Epithelial cell of esophagus (primary cell): Measurements from ENCODE around the gene MZT2B.
"Not testable (repeated sequence)": the region's sequence is repeated elsewhere in the genome, so short reads cannot be mapped to it uniquely, and the experiment has no call there.

Experiments used
- DNase-seq: peaks from one replicate; pipeline ENCODE4 v3.0.0; 2010; ENCODE audit warnings: low read depth
- H3K4me3 ChIP-seq: 2 replicates; pipeline ENCODE4 v1.5.1; 2011; ENCODE audit warnings: mild to moderate bottlenecking, low read length, control low read depth
- TF ChIP-seq, protein P1 (sequence below): IDR thresholded peaks from 2 replicates; pipeline ENCODE4 v1.5.1; 2011; ENCODE audit warnings: low read depth, mild to moderate bottlenecking, low read length, control low read depth, inconsistent platforms; ENCODE audit not compliant: insufficient read depth; ENCODE audit errors: missing control alignments

MZT2B gene

DNA sequence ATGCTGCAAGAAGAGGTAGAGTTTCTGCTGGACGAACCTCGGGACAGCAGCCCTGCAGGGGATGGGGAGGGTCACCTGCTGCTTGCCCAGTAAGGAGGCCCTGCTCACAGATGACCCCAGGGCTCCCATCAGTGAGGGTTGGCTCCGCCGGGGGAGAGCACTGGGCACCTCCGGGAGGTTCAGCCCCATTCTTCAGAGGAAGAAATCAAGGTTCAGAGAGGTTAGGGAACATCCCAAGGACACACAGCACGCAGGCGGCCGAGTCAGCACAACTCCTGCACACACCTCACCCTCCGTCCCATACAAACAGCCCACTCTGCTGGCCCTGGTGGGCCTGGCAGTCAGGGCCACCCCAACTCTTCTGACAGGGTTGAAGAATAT, 25.4 kb upstream of the MZT2B start:
- TF ChIP-seq, protein P1, sequence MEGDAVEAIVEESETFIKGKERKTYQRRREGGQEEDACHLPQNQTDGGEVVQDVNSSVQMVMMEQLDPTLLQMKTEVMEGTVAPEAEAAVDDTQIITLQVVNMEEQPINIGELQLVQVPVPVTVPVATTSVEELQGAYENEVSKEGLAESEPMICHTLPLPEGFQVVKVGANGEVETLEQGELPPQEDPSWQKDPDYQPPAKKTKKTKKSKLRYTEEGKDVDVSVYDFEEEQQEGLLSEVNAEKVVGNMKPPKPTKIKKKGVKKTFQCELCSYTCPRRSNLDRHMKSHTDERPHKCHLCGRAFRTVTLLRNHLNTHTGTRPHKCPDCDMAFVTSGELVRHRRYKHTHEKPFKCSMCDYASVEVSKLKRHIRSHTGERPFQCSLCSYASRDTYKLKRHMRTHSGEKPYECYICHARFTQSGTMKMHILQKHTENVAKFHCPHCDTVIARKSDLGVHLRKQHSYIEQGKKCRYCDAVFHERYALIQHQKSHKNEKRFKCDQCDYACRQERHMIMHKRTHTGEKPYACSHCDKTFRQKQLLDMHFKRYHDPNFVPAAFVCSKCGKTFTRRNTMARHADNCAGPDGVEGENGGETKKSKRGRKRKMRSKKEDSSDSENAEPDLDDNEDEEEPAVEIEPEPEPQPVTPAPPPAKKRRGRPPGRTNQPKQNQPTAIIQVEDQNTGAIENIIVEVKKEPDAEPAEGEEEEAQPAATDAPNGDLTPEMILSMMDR = no peak
- H3K4me3 ChIP-seq = no peak overlapping the region
- DNase-seq = no peak

DNA sequence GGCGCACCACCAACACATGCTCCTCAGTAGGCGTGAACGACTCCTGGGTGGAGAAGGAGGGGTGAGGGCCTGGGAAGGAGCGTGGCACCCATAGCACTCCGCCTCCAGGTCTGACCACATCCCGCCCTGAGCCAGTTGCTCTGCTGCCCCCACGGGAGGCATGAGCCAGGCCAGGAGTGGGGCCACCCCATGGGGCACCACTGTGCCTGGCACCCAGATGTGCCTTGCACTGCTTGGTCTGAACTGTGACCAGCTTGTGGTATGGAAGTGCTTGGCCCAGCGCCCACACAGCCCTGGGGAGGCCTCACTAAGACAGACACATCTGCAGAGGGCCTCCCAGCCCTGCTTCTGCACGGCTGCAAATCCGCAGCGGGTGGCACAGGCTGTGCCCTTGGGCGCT, 24.7 kb upstream of the MZT2B start:
- not testable (repeated sequence) for DNase-seq

DNA sequence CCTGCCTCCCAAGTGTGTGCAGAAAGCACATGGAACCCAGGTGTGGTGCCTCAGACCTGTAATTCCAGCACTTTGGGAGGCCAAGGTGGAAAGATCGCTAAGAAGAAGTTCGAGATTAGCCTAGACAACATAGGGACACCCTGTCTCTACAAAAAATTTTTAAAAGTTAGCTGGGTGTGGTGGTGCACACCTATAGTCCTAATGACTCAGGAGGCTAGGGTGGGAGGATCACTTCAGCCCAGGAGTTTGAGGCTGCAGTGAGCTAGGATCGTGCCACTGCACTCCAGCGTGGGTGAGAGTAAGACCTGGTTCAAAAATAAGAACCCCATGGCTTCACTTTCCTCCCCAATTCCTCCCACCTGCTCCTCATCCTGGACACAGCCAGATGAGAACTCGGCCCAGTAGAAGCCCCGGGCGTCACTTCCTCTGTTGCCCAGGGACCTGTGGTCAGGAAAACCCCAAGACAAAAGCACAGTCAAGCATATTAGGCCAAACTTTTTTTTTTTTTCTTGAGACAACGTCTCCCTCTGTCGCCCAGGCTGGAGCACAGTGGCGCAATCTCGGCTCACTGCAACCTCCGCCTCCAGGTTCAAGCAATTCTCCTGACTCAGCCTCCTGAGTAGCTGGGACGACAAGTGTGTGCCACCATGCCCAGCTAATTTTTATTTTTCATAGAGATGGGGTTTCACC, 24.1 kb upstream of the MZT2B start:
- not testable (repeated sequence) for DNase-seq, H3K4me3 ChIP-seq

More for the DNA sequence above, 24.7 kb upstream of the MZT2B start:
- not testable (repeated sequence) for H3K4me3 ChIP-seq

DNA sequence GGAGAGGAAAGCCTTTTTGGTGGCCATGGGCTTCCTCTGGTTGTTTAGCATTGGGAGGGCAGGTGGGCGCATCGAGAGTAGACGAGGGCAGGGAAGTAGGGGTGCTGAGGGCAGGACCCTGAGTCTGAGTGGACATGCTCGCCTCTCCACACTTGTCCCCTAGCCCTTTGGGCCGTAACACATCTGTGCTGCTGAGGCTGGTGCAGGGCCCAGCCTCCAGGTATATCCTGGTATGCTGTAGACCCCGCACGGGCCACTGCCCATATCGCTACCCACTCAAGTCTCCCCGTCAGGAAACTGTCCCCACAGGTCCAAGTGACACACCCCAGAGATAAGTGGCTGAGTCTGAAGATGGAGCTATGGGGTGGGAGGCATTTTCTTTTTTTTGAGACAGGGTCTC, 23.4 kb upstream of the MZT2B start:
- TF ChIP-seq, protein P1 = no peak
- DNase-seq = no peak
- H3K4me3 ChIP-seq = no peak overlapping the region

DNA sequence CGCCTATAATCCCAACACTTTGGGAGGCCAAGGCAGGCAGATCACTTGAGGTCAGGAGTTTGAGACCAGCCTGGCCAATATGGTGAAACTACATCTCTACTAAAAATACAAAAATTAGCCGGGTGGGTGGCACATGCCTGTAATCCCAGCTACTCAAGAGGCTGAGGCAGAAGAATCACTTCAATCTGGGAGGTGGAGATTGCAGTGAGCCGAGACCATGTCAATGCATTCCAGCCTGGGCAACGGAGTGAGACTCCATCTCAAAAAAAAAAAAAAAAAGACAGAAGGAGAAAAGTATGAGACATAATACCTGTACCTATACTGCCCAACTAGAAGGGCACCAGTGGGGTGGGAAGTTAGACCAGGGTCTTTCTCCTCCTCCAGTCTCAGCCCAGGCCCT, 22.7 kb upstream of the MZT2B start:
- not testable (repeated sequence) for DNase-seq, H3K4me3 ChIP-seq

DNA sequence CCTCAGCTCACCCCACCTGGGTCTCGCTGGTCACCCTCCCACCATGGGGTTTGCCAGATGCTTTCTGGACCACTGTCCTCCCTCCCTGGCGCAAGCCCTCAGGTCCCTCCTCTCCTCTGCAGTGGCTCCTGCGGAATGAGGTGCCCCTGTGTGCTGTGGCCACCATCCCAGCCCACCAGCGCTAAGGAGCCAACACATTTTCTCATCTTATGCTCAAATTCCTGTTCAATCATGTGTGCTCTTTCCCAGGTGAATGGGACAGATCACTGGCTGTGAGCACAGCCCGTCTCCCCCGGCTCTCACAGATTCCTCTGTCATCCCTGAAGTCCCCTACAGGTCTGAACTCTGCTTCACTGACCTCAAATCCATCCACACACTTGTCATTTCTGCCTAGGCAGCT, 21.9 kb upstream of the MZT2B start:
- DNase-seq = no peak
- no peak overlapping the region for H3K4me3 ChIP-seq
- TF ChIP-seq, protein P1 = no peak

DNA sequence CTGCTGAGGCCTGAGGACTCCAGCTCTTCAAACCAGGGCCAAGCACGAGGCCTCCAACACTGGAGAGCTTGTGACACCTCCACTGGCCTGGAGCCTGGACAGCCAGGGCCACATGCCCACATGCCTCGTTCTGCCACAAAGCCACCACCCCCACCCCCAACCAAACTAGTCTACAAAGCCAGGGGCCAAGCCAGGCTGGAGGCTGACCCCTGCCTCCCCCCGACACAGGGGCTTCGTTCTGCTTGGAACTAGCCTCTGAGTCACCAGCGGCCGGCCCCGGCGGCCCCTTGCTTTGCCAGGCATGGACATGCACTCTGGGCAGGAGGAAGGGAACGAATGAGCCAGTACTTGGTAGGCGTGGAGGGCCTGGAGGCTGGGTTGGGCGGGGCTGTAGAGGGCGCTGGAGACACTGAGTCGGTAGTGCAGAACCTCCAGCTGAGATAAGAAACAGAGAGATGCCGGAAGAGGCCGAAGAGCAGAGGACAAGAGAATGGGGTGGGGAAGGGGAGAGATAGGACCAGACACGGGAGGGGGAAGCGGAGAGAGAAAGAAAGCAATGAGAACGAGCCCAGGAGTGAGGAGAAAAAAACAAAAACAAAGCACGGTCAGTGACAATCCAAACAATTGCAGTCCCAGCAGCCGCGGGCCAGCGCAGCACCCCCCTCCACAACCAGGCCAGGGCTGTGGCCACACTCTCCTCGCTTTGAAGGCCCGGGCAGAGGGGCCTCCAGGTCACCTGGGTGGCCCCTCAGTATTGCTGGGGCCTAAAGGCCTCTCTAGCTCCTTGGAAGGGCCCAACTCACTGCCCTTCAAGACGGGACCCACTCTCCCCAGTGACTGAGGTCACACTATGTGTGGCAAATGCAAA, 21.0 kb upstream of the MZT2B start:
- H3K4me3 ChIP-seq, DNase-seq: not testable (repeated sequence)

DNA sequence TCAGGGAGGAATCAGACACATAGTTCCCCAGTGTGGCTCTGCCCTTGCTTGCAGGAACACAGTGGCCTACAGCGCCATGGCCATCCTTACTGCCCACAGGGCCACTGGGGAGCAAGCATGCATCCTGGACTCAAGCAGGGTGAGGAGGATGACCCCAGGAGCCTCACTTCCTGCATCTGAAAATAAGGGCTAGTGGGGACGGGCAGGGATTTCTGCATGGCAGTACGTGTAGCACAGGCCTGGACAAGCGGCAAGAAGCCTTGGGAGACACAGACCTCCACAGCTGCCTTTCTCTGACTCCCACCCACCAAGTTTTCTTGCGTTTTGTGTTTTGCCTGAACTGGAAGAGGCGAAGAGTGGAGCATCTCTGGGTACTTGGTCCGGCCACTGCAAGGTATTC, 19.6 kb upstream of the MZT2B start:
- DNase-seq = not testable (repeated sequence)

DNA sequence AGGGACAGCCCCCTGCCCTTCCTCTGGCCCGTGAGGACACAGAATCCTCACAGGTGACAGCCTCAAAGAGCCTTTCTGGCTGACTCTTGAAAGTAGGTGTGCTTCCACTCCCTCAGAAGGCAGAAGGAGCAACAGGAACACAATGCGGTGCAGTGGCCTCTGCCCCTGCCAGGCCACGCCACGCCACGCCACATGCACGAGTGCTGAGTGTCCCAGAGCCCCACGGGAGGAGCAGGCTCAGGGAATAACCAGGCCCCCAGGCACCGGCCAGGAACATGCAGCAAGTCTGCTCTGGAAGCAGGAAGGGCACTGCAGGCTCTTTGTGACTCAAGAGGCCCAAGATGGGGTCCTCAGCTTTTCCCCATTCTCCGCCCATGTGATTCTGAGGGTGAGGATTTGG, 19.1 kb upstream of the MZT2B start:
- TF ChIP-seq, protein P1 = no peak
- DNase-seq = no peak
- H3K4me3 ChIP-seq = no peak overlapping the region

More for the DNA sequence above, 19.6 kb upstream of the MZT2B start:
- not testable (repeated sequence) for H3K4me3 ChIP-seq
